ENCODE measurements around the gene CCDC54. TPM values are rescaled to one million over a fixed set of nuclear protein-coding genes. Genes with fewer than 3 reads are reported as not detected.
A peak's percentile ranks its signal among the peaks of the same experiment; 100 is the strongest.

Gene CCDC54
- total RNA-seq, 1 donor from 2014 or later = not detected

DNA sequence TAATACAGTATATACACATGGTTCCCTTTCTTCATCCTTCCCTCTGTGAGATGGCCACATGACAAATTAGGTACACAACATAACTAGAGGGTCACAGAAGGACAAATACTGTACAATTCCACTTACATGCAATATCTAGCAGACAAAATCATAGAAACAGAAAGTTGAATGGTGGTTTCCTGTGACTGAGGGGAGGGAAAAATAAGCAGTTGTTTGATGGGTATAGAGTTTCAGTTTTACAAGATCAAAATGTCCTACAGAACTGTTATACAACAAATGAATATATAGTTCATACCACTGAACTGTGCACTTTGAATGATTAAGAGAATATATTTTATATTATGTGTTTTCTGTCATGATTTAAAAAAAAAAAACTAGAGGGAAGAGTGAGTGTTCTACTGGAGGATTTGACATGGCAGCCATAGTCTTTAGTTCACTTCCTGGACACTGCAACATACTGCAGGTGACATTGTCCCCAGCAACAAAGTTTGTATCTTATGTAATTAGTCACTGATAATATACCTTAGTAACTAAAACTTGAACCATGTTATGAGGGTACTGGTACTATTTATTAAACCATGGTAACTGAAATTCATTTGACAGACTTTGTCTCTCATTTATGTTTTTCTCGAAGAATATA, 37.2 kb downstream of the CCDC54 start:
- H3K9ac ChIP-seq (ENCODE audit: low read length) = no peak overlapping the region
- TF ChIP-seq EZH2 (IDR thresholded peaks at IDR 0.05; ENCODE audit: insufficient read depth, low read length) = no peak
- TF ChIP-seq, protein P1, sequence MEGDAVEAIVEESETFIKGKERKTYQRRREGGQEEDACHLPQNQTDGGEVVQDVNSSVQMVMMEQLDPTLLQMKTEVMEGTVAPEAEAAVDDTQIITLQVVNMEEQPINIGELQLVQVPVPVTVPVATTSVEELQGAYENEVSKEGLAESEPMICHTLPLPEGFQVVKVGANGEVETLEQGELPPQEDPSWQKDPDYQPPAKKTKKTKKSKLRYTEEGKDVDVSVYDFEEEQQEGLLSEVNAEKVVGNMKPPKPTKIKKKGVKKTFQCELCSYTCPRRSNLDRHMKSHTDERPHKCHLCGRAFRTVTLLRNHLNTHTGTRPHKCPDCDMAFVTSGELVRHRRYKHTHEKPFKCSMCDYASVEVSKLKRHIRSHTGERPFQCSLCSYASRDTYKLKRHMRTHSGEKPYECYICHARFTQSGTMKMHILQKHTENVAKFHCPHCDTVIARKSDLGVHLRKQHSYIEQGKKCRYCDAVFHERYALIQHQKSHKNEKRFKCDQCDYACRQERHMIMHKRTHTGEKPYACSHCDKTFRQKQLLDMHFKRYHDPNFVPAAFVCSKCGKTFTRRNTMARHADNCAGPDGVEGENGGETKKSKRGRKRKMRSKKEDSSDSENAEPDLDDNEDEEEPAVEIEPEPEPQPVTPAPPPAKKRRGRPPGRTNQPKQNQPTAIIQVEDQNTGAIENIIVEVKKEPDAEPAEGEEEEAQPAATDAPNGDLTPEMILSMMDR (IDR thresholded peaks at IDR 0.05; ENCODE audit: insufficient read depth, low read depth, low read length) = no peak
- H4K20me1 ChIP-seq (ENCODE audit: insufficient read depth, low read length) = no peaks in the 10 kb centered on the region
- no peak overlapping the region for H3K4me2 ChIP-seq (ENCODE audit: low read length)
- H3K4me3 ChIP-seq (ENCODE audit: insufficient read depth, low read depth, low read length) = no peak overlapping the region
- no peak overlapping the region for H2AFZ ChIP-seq (ENCODE audit: low read depth, low read length)
- no peaks in the 10 kb centered on the region for H3K79me2 ChIP-seq (ENCODE audit: insufficient read depth, low read length)
- Mint-ChIP-seq H3K9me3 (ENCODE audit: unreplicated experiment) (peaks cover 5% of the 10 kb centered on the region), H3K27ac (ENCODE audit: unreplicated experiment) (no peak overlapping the region), H3K36me3 (ENCODE audit: low read depth, unreplicated experiment) (peaks cover 2% of the 10 kb centered on the region), H3K27me3 (ENCODE audit: low read depth, unreplicated experiment) (no peaks in the 10 kb centered on the region), H3K4me1 (ENCODE audit: low read depth, unreplicated experiment) (peaks cover 22% of the 10 kb centered on the region), H3K4me3 (ENCODE audit: unreplicated experiment) (no peak overlapping the region)
- H3K36me3 ChIP-seq (ENCODE audit: insufficient read depth, low read length) = no peaks in the 10 kb centered on the region
- no peak overlapping the region for H3K27ac ChIP-seq (ENCODE audit: low read depth, low read length)
- H3K4me1 ChIP-seq (ENCODE audit: insufficient read depth, low read length) = no peaks in the 10 kb centered on the region
- DNase-seq (ENCODE audit: low read depth) = no peak
- H3K27me3 ChIP-seq (ENCODE audit: insufficient read depth, low read length) = no peaks in the 10 kb centered on the region
- no peak for FAIRE-seq
- no peaks in the 10 kb centered on the region for H3K9me3 ChIP-seq (ENCODE audit: insufficient read depth, low read depth, low read length)

DNA sequence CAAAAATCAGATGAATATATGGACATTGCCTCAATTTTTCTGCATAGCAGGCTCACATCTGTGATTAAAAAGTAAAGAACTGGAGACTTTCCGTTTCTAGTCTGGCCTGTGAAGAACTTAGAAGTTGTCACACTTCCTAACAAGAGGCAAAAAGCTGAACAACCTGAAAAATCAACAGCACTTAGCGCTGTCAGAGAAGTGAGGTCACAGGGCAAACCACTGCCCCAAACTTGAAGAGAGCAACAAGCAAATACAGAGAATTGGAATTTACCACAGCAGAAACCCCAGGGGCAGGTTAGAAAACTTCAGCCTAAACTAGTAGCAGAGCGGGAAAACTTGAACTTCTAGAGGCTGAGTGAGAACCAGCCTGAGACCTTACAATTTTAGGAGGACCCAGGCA, 38.9 kb downstream of the CCDC54 start:
- Mint-ChIP-seq H3K36me3 (ENCODE audit: low read depth, unreplicated experiment) (no peaks in the 10 kb centered on the region), H3K27me3 (ENCODE audit: low read depth, unreplicated experiment) (no peaks in the 10 kb centered on the region), H3K27ac (ENCODE audit: unreplicated experiment) (no peak overlapping the region), H3K4me3 (ENCODE audit: unreplicated experiment) (no peak overlapping the region), H3K9me3 (ENCODE audit: unreplicated experiment) (no peaks in the 10 kb centered on the region), H3K4me1 (ENCODE audit: low read depth, unreplicated experiment) (peaks cover 24% of the 10 kb centered on the region)
- no peak for FAIRE-seq
- H3K4me2 ChIP-seq (ENCODE audit: low read length) = no peak overlapping the region
- H4K20me1 ChIP-seq (ENCODE audit: insufficient read depth, low read length) = no peaks in the 10 kb centered on the region
- no peak overlapping the region for H3K4me3 ChIP-seq (ENCODE audit: insufficient read depth, low read depth, low read length)
- H3K27ac ChIP-seq (ENCODE audit: low read depth, low read length) = no peak overlapping the region
- H3K79me2 ChIP-seq (ENCODE audit: insufficient read depth, low read length) = no peaks in the 10 kb centered on the region
- H3K9me3 ChIP-seq (ENCODE audit: insufficient read depth, low read depth, low read length) = no peaks in the 10 kb centered on the region
- no peak overlapping the region for H3K9ac ChIP-seq (ENCODE audit: low read length)
- TF ChIP-seq, protein P1 (IDR thresholded peaks at IDR 0.05; ENCODE audit: insufficient read depth, low read depth, low read length) = no peak
- no peak for TF ChIP-seq EZH2 (IDR thresholded peaks at IDR 0.05; ENCODE audit: insufficient read depth, low read length)
- no peaks in the 10 kb centered on the region for H3K4me1 ChIP-seq (ENCODE audit: insufficient read depth, low read length)
- no peaks in the 10 kb centered on the region for H3K27me3 ChIP-seq (ENCODE audit: insufficient read depth, low read length)
- no peak overlapping the region for H2AFZ ChIP-seq (ENCODE audit: low read depth, low read length)
- peak; percentile 67 for DNase-seq (ENCODE audit: low read depth)
- no peaks in the 10 kb centered on the region for H3K36me3 ChIP-seq (ENCODE audit: insufficient read depth, low read length)

DNA sequence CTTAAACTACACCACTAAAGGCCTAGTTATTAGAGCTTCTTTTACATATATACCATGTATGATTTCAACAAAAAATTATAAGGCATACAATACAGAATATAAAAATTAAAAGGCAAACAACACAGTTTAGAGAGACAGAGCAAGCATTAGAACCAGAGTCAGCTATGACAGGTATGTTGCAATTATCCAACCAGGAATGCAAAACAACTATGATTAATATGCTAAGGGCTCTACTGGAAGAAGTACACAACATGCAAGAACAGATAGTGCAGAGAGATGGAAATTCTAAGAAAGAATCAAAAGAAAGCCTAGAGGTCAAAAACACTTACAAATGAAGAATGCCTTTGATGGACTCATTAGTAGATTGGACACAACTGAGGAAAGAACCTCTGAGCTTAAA, 39.6 kb downstream of the CCDC54 start:
- Histone ChIP-seq H3K27ac (ENCODE audit: low read depth, low read length) (no peak overlapping the region), H4K20me1 (ENCODE audit: insufficient read depth, low read length) (no peaks in the 10 kb centered on the region), H3K4me2 (ENCODE audit: low read length) (no peak overlapping the region), H3K4me1 (ENCODE audit: insufficient read depth, low read length) (no peaks in the 10 kb centered on the region), H3K79me2 (ENCODE audit: insufficient read depth, low read length) (no peaks in the 10 kb centered on the region), H3K9ac (ENCODE audit: low read length) (no peak overlapping the region), H2AFZ (ENCODE audit: low read depth, low read length) (no peak overlapping the region), H3K36me3 (ENCODE audit: insufficient read depth, low read length) (no peaks in the 10 kb centered on the region), H3K9me3 (ENCODE audit: insufficient read depth, low read depth, low read length) (no peaks in the 10 kb centered on the region), H3K4me3 (ENCODE audit: insufficient read depth, low read depth, low read length) (no peak overlapping the region), H3K27me3 (ENCODE audit: insufficient read depth, low read length) (no peaks in the 10 kb centered on the region)
- H3K36me3 Mint-ChIP-seq (ENCODE audit: low read depth, unreplicated experiment) = no peaks in the 10 kb centered on the region
- TF ChIP-seq, protein P1 (IDR thresholded peaks at IDR 0.05; ENCODE audit: insufficient read depth, low read depth, low read length) = no peak
- no peak for TF ChIP-seq EZH2 (IDR thresholded peaks at IDR 0.05; ENCODE audit: insufficient read depth, low read length)
- no peaks in the 10 kb centered on the region for H3K9me3 Mint-ChIP-seq (ENCODE audit: unreplicated experiment)
- FAIRE-seq (peak; percentile 5), DNase-seq (ENCODE audit: low read depth) (peak; percentile 25)
- H3K27me3 Mint-ChIP-seq (ENCODE audit: low read depth, unreplicated experiment) = no peaks in the 10 kb centered on the region
- no peak overlapping the region for H3K4me3 Mint-ChIP-seq (ENCODE audit: unreplicated experiment)
- H3K27ac Mint-ChIP-seq (ENCODE audit: unreplicated experiment) = no peak overlapping the region
- peaks cover 21% of the 10 kb centered on the region for H3K4me1 Mint-ChIP-seq (ENCODE audit: low read depth, unreplicated experiment)

Measured in astrocyte (in vitro differentiated cells and primary cell).